HG02678 (cell line): ENCODE data around the gene MEMO1.
A peak's percentile ranks its signal among the peaks of the same experiment; 100 is the strongest.
"Not testable (repeated sequence)": the region's sequence is repeated elsewhere in the genome, so short reads cannot be mapped to it uniquely, and the experiment has no call there.

Experiments
- ATAC-seq: cut with Tn5 transposase; IDR thresholded peaks from one replicate; pipeline ENCODE4 v1.9.1; 2021; ENCODE audit warnings: mild to moderate bottlenecking, moderate library complexity; ENCODE audit not compliant: unreplicated experiment

The MEMO1 gene

DNA sequence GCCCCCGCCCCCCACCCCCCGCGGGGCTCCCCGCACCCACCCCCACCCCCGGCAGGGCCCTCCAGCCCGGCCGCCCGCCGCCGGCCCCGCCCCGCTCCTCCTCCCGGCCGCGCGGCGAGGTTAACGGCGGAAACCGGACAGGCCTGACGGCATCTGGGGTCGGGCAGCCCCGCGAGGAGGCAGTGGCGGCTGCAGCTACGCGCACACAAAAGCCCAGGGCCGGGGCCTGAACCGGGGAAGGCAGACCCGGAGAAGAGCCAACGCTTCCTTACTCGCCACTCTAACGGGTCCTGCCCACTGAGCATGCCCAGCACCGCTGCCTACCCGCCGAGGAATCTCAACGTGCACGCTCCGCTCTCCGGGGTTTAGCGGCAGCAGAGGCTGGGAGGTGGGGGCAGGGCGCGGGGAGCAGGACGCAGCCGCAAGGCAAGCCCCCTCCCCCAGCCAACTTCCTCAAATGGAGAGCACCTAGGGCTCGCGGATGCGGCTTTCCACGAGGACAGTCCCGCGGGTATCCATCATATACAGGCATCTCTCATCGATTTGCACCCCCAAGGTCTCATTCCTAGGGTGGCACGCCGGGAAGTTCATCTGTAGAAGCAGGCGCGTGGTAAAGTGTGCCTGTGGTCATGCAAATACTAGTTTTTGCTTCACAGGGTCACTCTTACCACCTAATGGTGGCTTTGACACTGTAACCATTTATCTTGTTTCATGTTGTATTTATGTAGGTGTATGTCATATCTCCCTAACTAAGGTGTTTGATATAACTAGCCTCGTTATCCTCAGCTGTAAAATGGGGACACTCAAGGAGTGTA, at the start of gene MEMO1:
Gene MEMO1, minus strand, starts transcription at position 339 of the 815 bp plus-strand sequence. CDS start 761 bp downstream, outside the sequence.
- ATAC-seq = peak; percentile 60

DNA sequence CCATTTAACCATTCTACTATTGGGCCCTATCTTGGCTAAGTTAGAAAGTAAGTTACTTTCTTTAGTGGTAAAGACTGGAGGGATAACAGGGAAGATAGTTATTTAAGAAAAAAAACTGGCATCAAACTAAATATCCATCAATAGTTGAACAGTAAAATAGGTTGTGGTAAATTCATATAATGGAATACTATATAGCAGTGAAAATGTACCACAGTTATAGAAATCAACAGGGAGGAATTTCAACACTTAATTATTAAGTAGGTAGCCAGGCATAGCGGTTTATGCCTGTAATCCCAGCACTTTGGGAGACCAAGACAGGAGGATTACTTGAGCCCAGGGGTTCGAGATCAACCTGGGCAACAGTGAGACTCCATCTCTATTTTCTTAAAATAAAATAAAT, 49.5 kb upstream of the MEMO1 start:
- ATAC-seq = no peak

DNA sequence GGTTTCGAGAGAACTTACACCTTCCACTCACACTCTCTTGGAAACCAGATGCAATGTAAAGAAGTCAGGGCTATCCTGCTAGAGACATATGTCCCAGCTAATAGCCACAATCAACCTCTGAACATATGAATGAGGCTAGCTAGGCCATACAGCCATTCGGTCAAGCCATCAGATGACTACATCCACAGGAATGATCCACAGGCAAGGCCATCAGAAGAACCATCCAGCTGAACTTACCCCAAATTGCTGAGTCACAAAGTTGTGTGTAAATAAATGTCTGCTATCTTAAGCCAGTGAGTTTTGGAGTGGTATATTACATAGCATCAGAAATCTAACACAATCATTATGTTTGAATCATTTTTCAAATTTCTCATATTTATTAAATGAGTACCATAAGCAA, 47.3 kb upstream of the MEMO1 start:
- no peak for ATAC-seq

DNA sequence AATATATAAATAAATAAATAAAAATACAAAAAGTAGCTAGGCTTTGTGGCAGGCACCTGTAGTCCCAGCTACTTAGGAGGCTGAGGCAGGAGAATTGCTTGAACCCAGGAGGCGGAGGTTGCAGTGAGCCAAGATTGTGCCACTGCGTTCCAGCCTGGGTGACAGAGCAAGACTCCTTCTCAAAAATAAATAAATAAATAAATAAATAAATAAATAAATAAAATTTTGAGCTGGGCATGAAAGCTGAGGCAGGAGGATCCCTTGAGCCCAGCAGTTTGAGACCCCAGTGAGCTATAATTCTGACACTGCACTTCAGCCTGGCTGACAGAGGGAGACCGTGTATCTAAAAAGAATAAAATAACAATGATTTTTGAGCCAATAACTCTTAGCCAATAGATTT, 43.8 kb upstream of the MEMO1 start:
- ATAC-seq = not testable (repeated sequence)

DNA sequence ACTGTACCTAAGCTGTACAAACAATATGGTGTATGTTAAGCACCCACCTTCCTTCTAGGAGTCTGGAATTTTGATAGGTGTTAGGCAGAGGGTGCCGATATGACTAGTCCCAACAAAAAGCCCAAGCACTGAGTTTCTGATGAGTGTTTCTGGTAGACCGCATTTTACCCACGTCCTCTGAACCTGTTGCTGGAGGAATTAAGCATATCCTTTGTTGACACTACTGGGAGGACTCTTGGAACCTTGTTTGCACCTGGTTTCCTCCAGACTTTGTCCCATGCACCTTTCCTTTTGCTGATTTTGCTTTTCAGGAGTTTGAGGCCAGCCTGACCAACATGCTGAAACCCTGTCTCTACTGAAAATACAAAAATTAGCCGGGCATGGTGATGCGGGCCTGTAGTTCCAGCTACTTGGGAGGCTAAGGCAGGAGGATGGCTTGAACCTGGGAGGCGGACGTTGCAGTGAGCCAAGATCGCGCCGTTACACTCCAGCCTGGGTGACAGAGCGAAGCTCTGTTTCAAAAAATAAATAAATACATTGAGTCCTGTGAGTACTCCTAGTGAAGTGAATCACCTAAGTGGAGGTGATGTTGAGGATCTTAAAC, 41.1 kb upstream of the MEMO1 start:
- ATAC-seq = no peak

DNA sequence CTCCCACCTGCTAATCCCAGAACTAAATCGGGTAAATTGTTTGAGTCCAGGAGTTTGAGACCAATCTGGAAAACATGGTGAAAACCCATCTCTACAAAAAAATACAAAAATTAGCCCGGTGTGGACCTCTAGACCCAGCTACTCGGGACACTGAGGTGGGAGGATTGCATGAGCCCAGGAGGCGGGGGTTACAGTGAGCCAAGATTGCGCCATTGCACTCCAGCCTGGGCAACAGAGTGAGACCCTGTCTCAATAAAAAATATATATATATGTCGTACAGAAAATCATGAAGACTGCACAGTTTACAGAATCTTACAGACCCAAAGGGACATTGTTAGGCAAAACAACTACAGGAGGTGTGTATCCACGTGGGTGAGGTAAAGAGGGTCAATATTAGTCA, 32.8 kb upstream of the MEMO1 start:
- no peak for ATAC-seq

DNA sequence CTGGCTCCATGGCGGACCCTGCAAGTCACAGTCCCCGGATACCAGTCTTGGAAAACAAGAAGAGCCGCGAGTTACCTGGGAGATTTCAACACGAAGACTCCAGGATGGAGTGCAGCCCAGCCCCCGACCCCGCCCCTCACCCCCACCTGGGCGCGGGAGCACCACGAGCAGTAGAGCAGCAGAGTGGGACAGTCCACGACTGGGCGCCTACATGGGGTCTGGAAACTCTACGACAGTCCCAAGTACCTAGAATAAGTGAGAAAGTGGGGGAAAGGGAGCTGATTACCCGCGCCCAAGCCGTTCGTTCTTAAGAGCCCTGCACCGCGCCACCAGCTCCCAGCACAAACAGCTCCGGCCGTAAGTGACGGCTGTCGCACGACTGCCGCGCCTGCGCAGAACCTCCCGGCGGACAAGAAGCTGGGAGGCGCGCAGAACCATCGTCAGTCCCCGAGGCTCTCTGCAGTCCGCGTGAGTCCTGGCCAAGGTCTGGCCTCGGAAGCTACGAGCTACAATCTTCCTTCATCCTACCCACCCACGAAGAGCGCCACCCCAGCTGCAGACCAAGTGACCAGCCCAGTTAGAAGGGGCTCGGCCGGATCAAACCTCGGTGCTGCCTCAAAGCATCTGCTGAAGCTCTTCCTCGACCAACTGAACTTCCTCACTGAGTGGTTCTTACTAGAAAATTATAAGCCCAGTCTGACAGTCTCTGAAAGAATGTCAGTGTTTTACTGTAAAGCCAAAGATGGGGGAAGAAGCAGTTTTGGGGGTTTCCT, 28.8 kb upstream of the MEMO1 start, which contains the start of gene DPY30:
Gene DPY30, minus strand, starts transcription at position 359 of the 773 bp plus-strand sequence. Its CDS starts 349 bp downstream, at position 10.
- peak; percentile 88 for ATAC-seq

DNA sequence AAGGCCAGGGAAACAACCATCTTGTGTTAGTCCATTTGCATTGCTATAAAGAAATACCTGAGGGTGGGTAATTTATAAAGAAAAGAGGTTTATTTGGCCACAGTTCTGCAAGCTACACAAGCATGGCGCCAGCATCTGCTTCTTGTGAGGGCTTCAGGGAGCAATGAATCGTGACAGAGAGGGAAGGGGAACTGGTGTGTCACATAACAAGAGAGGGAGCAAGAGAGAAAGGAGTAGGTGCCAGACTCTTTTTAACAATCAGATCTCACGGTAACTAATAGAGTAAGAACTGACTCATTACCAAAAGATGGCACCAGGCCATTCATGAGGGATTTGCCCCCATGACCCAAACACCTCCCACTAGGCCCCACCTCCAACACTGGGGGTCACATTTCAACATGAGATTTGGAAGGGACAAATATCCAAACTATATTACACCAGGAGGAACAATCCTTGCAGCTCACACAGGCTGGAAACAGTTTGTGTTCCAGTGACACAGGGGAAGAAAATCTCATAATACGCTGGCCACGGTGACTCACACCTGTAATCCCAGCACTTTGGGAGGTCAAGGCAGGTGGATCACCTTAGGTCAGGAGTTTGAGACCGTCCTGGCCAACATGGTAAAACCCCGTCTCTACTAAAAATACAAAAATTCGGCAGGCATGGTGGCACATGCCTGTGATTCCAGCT, 23.5 kb upstream of the MEMO1 start:
- not testable (repeated sequence) for ATAC-seq

DNA sequence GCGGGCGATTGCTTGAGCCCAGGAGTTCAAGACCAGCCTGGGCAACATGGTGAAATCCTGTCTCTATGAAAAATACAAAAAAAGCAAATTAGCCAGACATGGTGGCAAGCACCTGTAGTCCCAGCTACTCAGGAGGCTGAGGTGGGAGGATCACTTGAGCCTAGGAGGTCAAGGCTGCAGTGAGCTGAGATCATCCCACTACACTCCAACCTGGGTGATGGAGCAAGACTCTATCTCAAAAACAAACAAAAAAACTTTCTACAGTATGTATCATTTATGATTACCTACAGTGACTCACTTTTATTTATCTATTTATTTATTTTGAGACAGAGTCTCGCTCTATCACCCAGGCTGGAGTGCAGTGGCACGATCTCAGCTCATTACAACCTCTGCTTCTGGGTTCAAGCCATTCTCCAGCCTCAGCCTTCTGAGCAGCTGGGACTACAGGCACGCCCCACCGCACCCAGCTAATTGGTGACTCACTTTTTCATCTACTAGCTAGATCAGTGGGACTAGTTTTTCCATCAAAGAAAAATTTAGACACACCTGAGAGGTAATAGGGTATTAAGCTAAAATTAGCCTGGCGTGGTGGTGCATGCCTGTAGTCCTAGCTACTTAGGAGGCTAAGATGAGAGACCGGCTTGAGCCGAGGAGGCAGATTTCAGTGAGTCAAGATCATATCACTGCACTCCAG, 8.1 kb upstream of the MEMO1 start:
- ATAC-seq = not testable (repeated sequence)

DNA sequence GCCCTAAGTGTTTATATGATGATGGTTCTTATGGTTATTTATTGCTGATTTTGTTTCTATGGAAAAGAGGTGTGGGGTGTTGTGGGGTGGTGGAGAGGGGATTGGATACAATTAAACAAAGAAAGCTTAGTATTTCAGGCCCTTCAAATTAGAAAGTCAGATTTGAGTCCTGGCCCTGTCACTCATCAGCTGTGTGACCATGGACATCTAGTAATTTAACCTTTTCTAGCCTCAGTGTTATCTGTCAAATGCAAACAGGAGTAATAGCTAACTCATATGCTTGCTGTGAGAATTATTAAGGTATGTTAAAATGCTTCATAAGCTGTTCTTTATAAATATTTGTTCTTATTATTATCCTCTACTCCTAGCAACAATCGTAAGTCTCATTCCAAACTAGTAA, 2.1 kb upstream of the MEMO1 start:
- no peak for ATAC-seq

DNA sequence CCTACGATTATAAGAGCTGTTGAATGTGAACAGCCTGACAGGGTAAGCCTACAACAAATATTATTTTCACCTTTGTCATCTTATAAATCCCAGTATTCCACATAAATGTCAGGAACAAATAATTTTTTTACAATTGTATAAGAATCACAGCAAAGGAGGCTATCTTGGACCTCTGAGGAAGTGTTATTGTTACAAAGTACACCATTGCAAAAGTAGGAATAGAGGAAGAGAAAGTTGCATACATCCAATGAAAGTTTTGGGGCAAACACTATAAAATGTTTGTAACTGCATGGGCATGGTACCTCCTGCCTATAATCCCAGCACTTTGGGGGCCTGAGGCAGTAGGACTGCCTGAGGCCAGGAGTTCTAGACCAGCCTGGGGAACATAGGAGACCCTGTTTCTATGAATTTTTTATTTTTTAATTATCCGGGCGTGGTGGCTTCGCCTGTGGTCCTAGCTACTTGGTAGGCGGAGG, 715 bp upstream of the MEMO1 start:
- ATAC-seq = no peak

DNA sequence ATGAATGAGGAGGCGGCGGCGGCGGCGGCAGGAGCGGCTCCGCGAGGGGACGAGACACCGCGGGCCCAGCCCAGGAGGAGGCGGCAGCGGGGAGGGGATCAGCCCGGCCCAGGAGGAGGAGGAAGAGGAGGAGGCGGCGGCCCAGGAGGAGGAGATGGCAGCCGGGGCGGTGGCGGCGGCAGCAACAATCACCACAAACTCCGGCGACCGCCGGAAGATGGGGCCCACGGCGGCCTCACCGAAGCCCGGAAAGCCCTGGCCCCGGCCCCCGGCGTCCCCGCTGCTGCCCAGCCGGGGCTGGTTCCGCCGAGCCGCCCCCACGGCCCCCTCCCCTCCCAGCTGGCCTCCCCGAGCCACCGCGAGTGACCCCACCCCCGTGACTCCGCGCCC, 533 bp downstream of the MEMO1 start:
- ATAC-seq = peak; percentile 55

DNA sequence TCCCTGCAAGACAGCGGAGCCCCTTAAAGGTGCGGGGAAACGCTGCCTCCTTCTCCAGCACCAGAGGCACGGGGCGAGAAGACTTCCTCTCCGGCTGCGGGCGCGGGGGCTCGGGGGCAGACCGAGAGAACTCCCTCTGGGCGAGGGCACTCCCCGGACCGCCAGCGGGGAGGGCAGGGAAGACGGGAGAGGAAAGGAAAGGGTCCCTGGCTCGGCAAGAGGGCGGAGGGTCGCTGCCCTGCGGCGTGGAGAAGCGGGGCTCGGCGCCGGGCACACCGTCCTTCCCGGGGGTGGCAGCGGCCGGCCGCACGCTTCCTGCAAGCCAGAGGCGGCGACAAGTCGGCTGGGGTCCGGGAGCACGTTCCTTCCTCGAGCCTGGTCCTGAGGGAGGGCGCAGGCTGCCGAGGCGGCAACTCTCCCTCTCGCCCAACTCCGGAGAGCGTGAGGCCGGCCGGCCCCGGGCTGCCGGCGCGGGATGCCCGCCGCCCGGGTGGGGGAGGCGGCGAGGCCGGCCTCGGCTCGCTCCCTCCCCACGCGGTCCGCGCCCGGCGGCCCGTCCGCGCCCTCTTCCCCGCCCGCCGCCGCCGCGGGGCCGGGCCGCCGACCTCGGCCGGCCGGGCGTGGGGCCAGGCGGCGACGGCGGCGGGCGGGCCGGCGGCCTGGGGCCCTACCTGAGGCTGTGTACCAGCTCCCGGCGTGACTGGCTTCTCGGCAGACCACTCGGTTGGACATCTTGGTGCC, 1.1 kb downstream of the MEMO1 start:
- peak; percentile 23 for ATAC-seq

DNA sequence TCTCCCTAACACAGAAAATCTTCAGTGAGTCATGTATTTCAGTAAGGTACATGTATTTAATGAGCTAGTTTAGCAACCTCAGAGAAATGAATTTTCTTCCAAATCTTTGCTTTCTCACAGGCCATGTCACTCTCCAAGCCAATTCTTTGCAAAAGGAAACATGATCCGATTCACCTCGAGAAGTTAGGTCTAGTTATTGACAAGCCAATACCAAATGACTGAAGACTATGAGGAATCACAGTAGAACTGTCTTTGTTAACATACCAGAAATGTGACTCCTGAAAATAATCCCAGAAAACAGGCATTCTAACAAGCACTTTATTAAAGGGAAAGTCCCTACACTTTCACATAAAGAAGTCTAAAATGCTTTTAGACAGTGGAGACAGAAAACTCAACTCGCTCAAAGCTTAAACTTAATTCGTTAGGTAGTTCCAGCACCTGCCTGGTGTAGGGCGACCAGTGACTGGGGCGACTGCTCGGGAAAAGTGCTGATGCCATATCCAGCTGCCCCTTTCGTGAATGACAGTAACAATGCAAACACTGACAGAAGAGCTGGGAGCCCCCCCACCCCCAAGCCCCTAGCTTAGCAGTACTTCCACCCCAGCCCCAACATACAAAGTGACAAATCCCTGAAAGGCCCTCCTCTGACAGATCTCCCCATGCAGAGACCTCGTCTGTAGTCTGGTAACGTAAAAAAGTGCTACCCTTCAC, 1.8 kb downstream of the MEMO1 start:
- no peak for ATAC-seq

DNA sequence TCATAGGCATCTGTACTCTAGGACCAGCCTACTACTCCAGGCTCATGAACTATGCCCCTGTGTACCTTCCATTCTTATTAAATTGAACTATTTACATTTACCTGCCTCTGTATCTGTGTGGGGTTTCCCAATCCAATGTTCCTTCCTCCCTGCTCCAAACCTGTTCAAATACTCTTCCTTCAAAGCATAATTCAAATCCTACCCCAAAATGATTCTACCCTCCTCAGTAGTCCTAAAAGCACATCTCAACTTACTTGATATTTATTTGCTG, 3.8 kb downstream of the MEMO1 start:
- ATAC-seq = no peak

DNA sequence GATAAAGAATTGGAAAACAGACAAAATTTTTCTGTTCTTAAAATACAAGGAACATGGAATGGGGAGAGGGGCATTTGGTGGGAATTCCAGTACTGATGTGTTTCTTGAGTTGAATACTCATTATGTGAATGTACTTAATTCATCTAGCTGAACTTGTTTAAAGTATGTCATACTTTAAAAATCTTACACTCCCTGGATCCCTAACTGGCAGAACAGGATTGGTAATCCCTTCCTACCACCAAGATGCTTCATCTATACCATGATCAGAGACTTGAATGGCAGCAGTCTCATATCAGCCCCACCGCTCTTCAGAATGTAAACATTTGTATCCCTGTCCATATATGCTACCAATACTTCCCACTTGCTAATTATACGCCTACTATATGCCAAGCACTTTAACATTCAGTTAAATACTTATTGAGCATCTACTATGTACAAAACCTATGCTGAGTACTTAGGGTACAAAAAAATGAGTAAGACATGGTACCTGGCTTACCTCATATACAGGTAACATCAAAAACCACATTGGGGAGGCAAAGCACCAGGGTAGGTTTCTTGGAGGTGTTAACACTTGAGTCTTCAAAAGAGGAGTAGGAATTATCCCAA, 5.3 kb downstream of the MEMO1 start:
- no peak for ATAC-seq

DNA sequence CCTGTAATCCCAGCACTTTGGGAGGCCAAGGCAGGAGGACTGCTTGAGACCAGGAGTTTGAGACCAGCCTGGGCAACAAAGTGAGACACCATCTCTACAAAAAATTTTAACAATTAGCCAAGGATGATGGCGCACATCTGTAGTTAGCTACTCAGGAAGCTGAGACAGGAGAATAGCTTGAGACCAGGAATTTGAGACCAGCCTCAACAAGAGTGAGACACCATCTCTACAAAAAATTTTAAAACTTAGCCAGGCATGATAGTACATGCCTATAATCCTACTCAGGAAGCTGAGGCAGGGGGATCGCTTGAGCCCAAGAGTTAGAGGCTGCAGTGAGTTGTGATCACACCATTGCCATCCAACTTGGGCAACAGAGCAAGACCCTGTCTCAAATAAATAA, 7.0 kb downstream of the MEMO1 start:
- ATAC-seq = no peak

DNA sequence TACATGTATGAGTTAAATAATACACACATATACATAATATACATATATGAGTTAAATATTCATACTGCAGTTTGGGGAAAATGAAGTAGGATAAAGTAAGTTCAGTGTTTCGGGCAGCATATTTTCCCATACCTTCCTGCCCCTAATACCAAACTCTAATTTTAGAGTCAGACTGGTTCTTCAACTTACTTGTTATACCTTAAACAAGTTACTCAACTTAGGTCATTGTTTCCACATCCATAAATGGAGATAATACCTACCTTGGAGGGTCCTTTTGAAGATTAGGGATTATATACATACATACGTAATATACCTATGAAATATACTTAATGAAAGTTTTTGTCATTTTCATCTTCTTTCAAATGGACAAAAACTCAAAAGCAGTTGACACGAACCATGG, 8.4 kb downstream of the MEMO1 start:
- no peak for ATAC-seq

DNA sequence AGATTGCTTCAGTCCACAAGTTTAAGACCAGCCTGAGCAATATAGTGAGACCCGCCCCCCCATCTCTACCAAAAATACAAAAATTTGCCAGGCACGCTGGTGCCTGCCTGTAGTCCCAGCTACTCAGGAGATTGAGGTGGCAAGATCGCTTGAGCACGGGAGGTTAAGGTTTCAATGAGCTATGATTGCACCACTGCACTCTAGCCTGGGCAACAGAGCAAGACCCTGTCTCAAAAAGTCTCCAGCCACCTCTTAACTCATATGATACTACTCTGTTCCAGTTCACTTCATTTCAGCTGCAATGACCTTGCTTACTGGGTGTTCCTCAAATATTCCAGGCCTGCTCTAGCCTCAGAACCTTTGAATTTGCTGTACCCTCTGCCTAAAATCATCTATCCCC, 11.4 kb downstream of the MEMO1 start:
- ATAC-seq = no peak
